Peyer's patch (tissue), 4 donors: ENCODE measurements around the gene THADA.

Source experiments
- POLR2A ChIP-seq, 2 donors: fragments of 450-650 bp; IDR thresholded peaks; one replicate each; pipeline ENCODE4 v1.5.1; 2017; ENCODE audit warnings: antibody characterized with exemption in 2 of 2, mild to moderate bottlenecking in 2 of 2, moderate library complexity in 2 of 2
- TF ChIP-seq, protein P1 (sequence below), 6 experiments: fragments of 450-650 bp in 4 of 6; fragments of 200-600 bp in 2 of 6; sonication (generic) in 1 of 6; IDR thresholded peaks; one replicate each; pipeline ENCODE4 v1.5.1; 2017 to 2019; ENCODE audit warnings: antibody characterized with exemption in 6 of 6, mild to moderate bottlenecking in 3 of 6, moderate library complexity in 1 of 6

DNA sequence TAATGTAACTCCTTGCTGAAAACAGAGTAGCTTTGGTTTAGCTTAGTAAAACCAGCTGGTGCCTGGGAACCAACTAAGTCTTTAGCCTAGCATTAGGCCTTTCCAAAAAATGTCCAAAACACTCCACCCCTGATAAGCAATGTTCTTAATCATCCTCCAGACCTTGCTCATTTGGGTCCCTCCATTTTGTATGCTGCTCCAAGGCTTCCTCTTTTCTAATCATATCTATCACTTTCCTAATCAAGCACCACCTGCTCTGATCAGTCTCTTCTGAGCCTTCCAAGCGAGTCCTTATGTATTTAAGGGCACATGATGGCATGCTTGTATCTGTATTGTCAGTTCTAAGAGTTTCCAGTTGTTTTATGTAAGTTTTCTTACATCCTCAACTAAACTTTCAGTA lies 23.6 kb downstream of the THADA start:
- TF ChIP-seq POLR2A (IDR thresholded peaks at IDR 0.05): no peak
- TF ChIP-seq, protein P1, sequence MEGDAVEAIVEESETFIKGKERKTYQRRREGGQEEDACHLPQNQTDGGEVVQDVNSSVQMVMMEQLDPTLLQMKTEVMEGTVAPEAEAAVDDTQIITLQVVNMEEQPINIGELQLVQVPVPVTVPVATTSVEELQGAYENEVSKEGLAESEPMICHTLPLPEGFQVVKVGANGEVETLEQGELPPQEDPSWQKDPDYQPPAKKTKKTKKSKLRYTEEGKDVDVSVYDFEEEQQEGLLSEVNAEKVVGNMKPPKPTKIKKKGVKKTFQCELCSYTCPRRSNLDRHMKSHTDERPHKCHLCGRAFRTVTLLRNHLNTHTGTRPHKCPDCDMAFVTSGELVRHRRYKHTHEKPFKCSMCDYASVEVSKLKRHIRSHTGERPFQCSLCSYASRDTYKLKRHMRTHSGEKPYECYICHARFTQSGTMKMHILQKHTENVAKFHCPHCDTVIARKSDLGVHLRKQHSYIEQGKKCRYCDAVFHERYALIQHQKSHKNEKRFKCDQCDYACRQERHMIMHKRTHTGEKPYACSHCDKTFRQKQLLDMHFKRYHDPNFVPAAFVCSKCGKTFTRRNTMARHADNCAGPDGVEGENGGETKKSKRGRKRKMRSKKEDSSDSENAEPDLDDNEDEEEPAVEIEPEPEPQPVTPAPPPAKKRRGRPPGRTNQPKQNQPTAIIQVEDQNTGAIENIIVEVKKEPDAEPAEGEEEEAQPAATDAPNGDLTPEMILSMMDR (IDR thresholded peaks at IDR 0.05): no peak
